OCI-LY1 (cell line): ENCODE results near the gene COX6B2.

Experiments used
- H2AFZ ChIP-seq: fragments of 200-600 bp; sonication (generic), shearing (Covaris generic); 2 replicates; pipeline ENCODE4 v1.6.0; 2014; ENCODE audit warnings: antibody characterized with exemption, mild to moderate bottlenecking, low read length
- H3F3A ChIP-seq: fragments of 200-600 bp; sonication (generic), shearing (Covaris generic); 2 replicates; pipeline ENCODE4 v1.6.0; 2014; ENCODE audit warnings: mild to moderate bottlenecking, antibody characterized with exemption, low read length, moderate library complexity; ENCODE audit not compliant: insufficient read depth
- H3K27ac ChIP-seq: fragments of 200-600 bp; sonication (generic); 2 replicates; pipeline ENCODE4 v1.5.1; 2014; ENCODE audit warnings: low read length, mixed run types, mild to moderate bottlenecking, low read depth; ENCODE audit not compliant: poor library complexity, severe bottlenecking
- H3K27me3 ChIP-seq: fragments of 200-600 bp; sonication (generic); 2 replicates; pipeline ENCODE4 v1.6.0; 2014; ENCODE audit warnings: antibody characterized with exemption, mild to moderate bottlenecking, low read length, moderate library complexity; ENCODE audit not compliant: insufficient read depth
- H3K36me3 ChIP-seq: fragments of 200-600 bp; sonication (generic); 2 replicates; pipeline ENCODE4 v1.6.1; 2014; ENCODE audit warnings: mild to moderate bottlenecking, antibody characterized with exemption, low read length, moderate library complexity, mixed read lengths; ENCODE audit not compliant: insufficient read depth
- H3K4me1 ChIP-seq: fragments of 200-600 bp; sonication (generic); 2 replicates; pipeline ENCODE4 v1.5.1; 2014; ENCODE audit warnings: mild to moderate bottlenecking, low read length, moderate library complexity; ENCODE audit not compliant: insufficient read depth, severe bottlenecking
- H3K4me2 ChIP-seq: fragments of 200-600 bp; sonication (generic), shearing (Covaris generic); 2 replicates; pipeline ENCODE4 v1.6.1; 2014; ENCODE audit warnings: low read length
- H3K4me3 ChIP-seq: fragments of 200-600 bp; sonication (generic); 2 replicates; pipeline ENCODE4 v1.5.1; 2014; ENCODE audit warnings: low read length, low read depth, mild to moderate bottlenecking, mixed read lengths; ENCODE audit not compliant: poor library complexity, severe bottlenecking
- H3K79me2 ChIP-seq: fragments of 200-600 bp; shearing (Covaris generic); 2 replicates; pipeline ENCODE4 v1.6.1; 2016; ENCODE audit warnings: mixed run types, low read length, mixed read lengths; ENCODE audit not compliant: insufficient read depth
- H3K9ac ChIP-seq: fragments of 200-600 bp; sonication (generic), shearing (Covaris generic); 2 replicates; pipeline ENCODE4 v1.6.1; 2014; ENCODE audit warnings: mild to moderate bottlenecking, low read length, mixed read lengths
- H3K9me2 ChIP-seq: fragments of 200-600 bp; sonication (generic), shearing (Covaris generic); 2 replicates; pipeline ENCODE4 v1.6.1; 2014; ENCODE audit warnings: low read depth, mild to moderate bottlenecking, low read length, mixed read lengths
- H3K9me3 ChIP-seq: fragments of 200-600 bp; shearing (Covaris generic); 2 replicates; pipeline ENCODE4 v1.6.1; 2014; ENCODE audit warnings: low read length, mixed read lengths
- H4K20me1 ChIP-seq: fragments of 200-600 bp; sonication (generic), shearing (Covaris generic); 2 replicates; pipeline ENCODE4 v1.6.0; 2016; ENCODE audit warnings: mild to moderate bottlenecking, low read length; ENCODE audit not compliant: insufficient read depth
- CTCF ChIP-seq: fragments of 200-600 bp; sonication (generic), shearing (Covaris generic); IDR thresholded peaks from 2 replicates; pipeline ENCODE4 v1.5.1; 2017; ENCODE audit warnings: mild to moderate bottlenecking, antibody characterized with exemption, low read length, moderate library complexity, mixed read lengths
- EZH2 ChIP-seq: fragments of 200-600 bp; sonication (generic), shearing (Covaris generic); IDR thresholded peaks from 2 replicates; pipeline ENCODE4 v1.8.0; 2017; ENCODE audit warnings: borderline replicate concordance, mixed run types, mild to moderate bottlenecking, antibody characterized with exemption, low read length, moderate library complexity, mixed read lengths

COX6B2 gene

GRCh38 chr19:55353356-55353802 is 1.1 kb downstream of the COX6B2 start:
- Histone ChIP-seq H3K36me3 (no peaks in the 10 kb centered on the region), H3K9ac (0 out of 2 replicates have a peak overlapping the region, but pooled peaks have one; percentile 3), H2AFZ (no peak overlapping the region)

GRCh38 chr19:55352549-55353145 is 1.9 kb downstream of the COX6B2 start:
- TF ChIP-seq EZH2 = no peak
- no peak for TF ChIP-seq CTCF

More at GRCh38 chr19:55353356-55353802, 1.1 kb downstream of the COX6B2 start:
- peaks cover 7% of the 10 kb centered on the region for H3K4me1 ChIP-seq
- H3K79me2 ChIP-seq = no peaks in the 10 kb centered on the region
- H3K9me3 ChIP-seq = no peaks in the 10 kb centered on the region
- peak overlapping the region; percentile 67 for H3K4me2 ChIP-seq
- H4K20me1 ChIP-seq = no peaks in the 10 kb centered on the region
- no peaks in the 10 kb centered on the region for H3K9me2 ChIP-seq
- peak overlapping the region; percentile 55 for H3K4me3 ChIP-seq
- peaks cover 7% of the 10 kb centered on the region for H3K27me3 ChIP-seq
- no peaks in the 10 kb centered on the region for H3F3A ChIP-seq
- TF ChIP-seq CTCF = no peak
- no peak for TF ChIP-seq EZH2
- no peak overlapping the region for H3K27ac ChIP-seq

GRCh38 chr19:55352040-55352439 is 2.5 kb downstream of the COX6B2 start:
- Histone ChIP-seq H3K4me2 (no peak overlapping the region), H3K9me3 (no peaks in the 10 kb centered on the region), H3K27ac (no peak overlapping the region), H3K9ac (no peak overlapping the region), H3K36me3 (peaks cover 3% of the 10 kb centered on the region), H3F3A (no peaks in the 10 kb centered on the region), H3K4me3 (no peak overlapping the region), H2AFZ (no peak overlapping the region), H3K79me2 (no peaks in the 10 kb centered on the region), H3K9me2 (no peaks in the 10 kb centered on the region), H3K27me3 (peaks cover 7% of the 10 kb centered on the region), H3K4me1 (peaks cover 7% of the 10 kb centered on the region), H4K20me1 (no peaks in the 10 kb centered on the region)
- no peak for TF ChIP-seq CTCF
- no peak for TF ChIP-seq EZH2

More at GRCh38 chr19:55352549-55353145, 1.9 kb downstream of the COX6B2 start:
- H3K9ac ChIP-seq = no peak overlapping the region
- no peak overlapping the region for H3K4me3 ChIP-seq
- H2AFZ ChIP-seq = no peak overlapping the region
- peaks cover 7% of the 10 kb centered on the region for H3K4me1 ChIP-seq
- H4K20me1 ChIP-seq = no peaks in the 10 kb centered on the region
- no peak overlapping the region for H3K4me2 ChIP-seq
- no peaks in the 10 kb centered on the region for H3K9me2 ChIP-seq
- H3K9me3 ChIP-seq = no peaks in the 10 kb centered on the region
- H3K79me2 ChIP-seq = no peaks in the 10 kb centered on the region
- H3F3A ChIP-seq = no peaks in the 10 kb centered on the region
- peaks cover 7% of the 10 kb centered on the region for H3K27me3 ChIP-seq
- no peaks in the 10 kb centered on the region for H3K36me3 ChIP-seq
- H3K27ac ChIP-seq = no peak overlapping the region
